Testis (tissue), 3 donors: ENCODE data around the gene TRIP10. TPM values are rescaled to one million over a fixed set of nuclear protein-coding genes. Genes with fewer than 3 reads are reported as not detected.
"Not testable (repeated sequence)": the region's sequence is repeated elsewhere in the genome, so short reads cannot be mapped to it uniquely, and the experiment has no call there.

Experiments
- DNase-seq: peaks from one replicate; pipeline ENCODE4 v3.0.0-alpha.2; 2019
- H3K27ac ChIP-seq, 2 donors: fragments of 200-600 bp; sonication (generic); one replicate each; pipeline ENCODE4 v1.5.1; 2019
- H3K27me3 ChIP-seq: fragments of 200-600 bp; sonication (generic); one replicate; pipeline ENCODE4 v1.5.1; 2019
- H3K36me3 ChIP-seq: fragments of 200-600 bp; sonication (generic); one replicate; pipeline ENCODE4 v1.5.1; 2017; ENCODE audit warnings: low read depth; ENCODE audit errors: missing control alignments
- H3K4me1 ChIP-seq: fragments of 200-600 bp; sonication (generic); one replicate; pipeline ENCODE4 v1.5.1; 2019
- H3K4me3 ChIP-seq, 2 donors: fragments of 200-600 bp; sonication (generic); one replicate each; pipeline ENCODE4 v1.5.1; 2017 to 2019
- H3K9me3 ChIP-seq: fragments of 200-600 bp; sonication (generic); one replicate; pipeline ENCODE4 v1.5.1; 2017
- CTCF ChIP-seq, 3 experiments: fragments of 450-650 bp in 2 of 3; fragments of 200-600 bp in 1 of 3; sonication (generic) in 1 of 3; IDR thresholded peaks; one replicate each; pipeline ENCODE4 v1.5.1; 2016 to 2019; ENCODE audit warnings: antibody characterized with exemption in 3 of 3, mild to moderate bottlenecking in 2 of 3, moderate library complexity in 1 of 3
- POLR2A ChIP-seq: fragments of 450-650 bp; IDR thresholded peaks from one replicate; pipeline ENCODE4 v1.6.1; 2017; ENCODE audit warnings: antibody characterized with exemption, mild to moderate bottlenecking, moderate library complexity
- WGBS, 2 donors: methylation state at CpG; one replicate each; pipeline ENCODE4 v1.1.5; 2018; 5-methylcytosine and 5-hydroxymethylcytosine counted together
- intact Hi-C: fragments of 100-400 bp; cut with DNase I; formaldehyde crosslinking; loops from one replicate; pipeline ENCODE4 v1.15.1; 2023; ENCODE audit warnings: low total_unique reads
- polyA plus RNA-seq: library from polyadenylated mRNA; stranded (reverse); fragments of 350-450 nt; fragmentation: Illumina TruSeq; extraction: RNeasy Lipid Tissue Mini Kit (QIAGEN cat#74804); gene quantifications from one replicate; pipeline ENCODE4 v1.2.3, GENCODE V29; 2014; ENCODE audit warnings: low read depth, low replicate concordance; ENCODE audit not compliant: insufficient read depth
- total RNA-seq, 2 donors: library from RNA; depleted of rRNA; stranded (reverse); fragments of >200 nt; gene quantifications; one replicate each; pipeline ENCODE4 v1.2.3, GENCODE V29; 2016

The TRIP10 gene
- total and polyA plus RNA-seq, 3 donors from 2014 or later = 60.4 to 65.8 (median 62.7) TPM

- Histone ChIP-seq H3K27ac (no peak overlapping the region), H3K4me3 (peak overlapping the region in 1 of 2 donors; percentile 21), H3K36me3 (no peaks in the 10 kb centered on the region), H3K4me1 (no peaks in the 10 kb centered on the region), H3K9me3 (no peaks in the 10 kb centered on the region), H3K27me3 (no peaks in the 10 kb centered on the region)
- intact Hi-C loops = no loop called here
- WGBS, 2 donors = 62 to 69% methylated on average over 14 to 27 of the region's 44 CpGs
- TF ChIP-seq CTCF (IDR thresholded peaks at IDR 0.05) = no peak
- no peak for TF ChIP-seq POLR2A
- no peak for DNase-seq
Measured at GRCh38 chr19:6707011-6707657, 32.3 kb upstream of the TRIP10 start.

GRCh38 chr19:6707658-6708018 is 31.8 kb upstream of the TRIP10 start:
- TF ChIP-seq CTCF (IDR thresholded peaks at IDR 0.05) = no peak
- TF ChIP-seq POLR2A = no peak
- no peak overlapping the region for H3K4me3 ChIP-seq
- H3K9me3 ChIP-seq = no peaks in the 10 kb centered on the region
- no peaks in the 10 kb centered on the region for H3K4me1 ChIP-seq
- H3K27ac ChIP-seq = no peak overlapping the region
- intact Hi-C loops = no loop called here
- H3K36me3 ChIP-seq = no peaks in the 10 kb centered on the region
- H3K27me3 ChIP-seq = no peaks in the 10 kb centered on the region
- no peak for DNase-seq
- 49 to 67% methylated on average over 5 to 16 of the region's 16 CpGs for WGBS, 2 donors

GRCh38 chr19:6708346-6708745 is 31.1 kb upstream of the TRIP10 start:
- TF ChIP-seq CTCF (IDR thresholded peaks at IDR 0.05) = no peak
- no peak for TF ChIP-seq POLR2A
- no peaks in the 10 kb centered on the region for H3K9me3 ChIP-seq
- H3K27me3 ChIP-seq = no peaks in the 10 kb centered on the region
- H3K36me3 ChIP-seq = no peaks in the 10 kb centered on the region
- WGBS, 2 donors = 85 to 94% methylated on average over 3 of the region's 3 CpGs
- intact Hi-C loops = no loop called here
- H3K27ac ChIP-seq = no peak overlapping the region
- no peak overlapping the region for H3K4me3 ChIP-seq
- no peak for DNase-seq
- H3K4me1 ChIP-seq = no peaks in the 10 kb centered on the region

GRCh38 chr19:6708913-6709312 is 30.6 kb upstream of the TRIP10 start:
- H3K9me3 ChIP-seq, H3K27me3 ChIP-seq, H3K27ac ChIP-seq, H3K4me3 ChIP-seq, H3K4me1 ChIP-seq, H3K36me3 ChIP-seq, intact Hi-C loops, DNase-seq: not testable (repeated sequence)
- WGBS, 2 donors = 86 to 91% methylated on average over 12 of the region's 12 CpGs

GRCh38 chr19:6709549-6709948 is 29.9 kb upstream of the TRIP10 start:
- intact Hi-C loops = no loop called here
- H3K4me3 ChIP-seq = no peak overlapping the region
- H3K9me3 ChIP-seq = no peaks in the 10 kb centered on the region
- TF ChIP-seq POLR2A (no peak), CTCF (IDR thresholded peaks at IDR 0.05) (no peak)
- no peak overlapping the region for H3K27ac ChIP-seq
- 51 to 57% methylated on average over 14 of the region's 14 CpGs for WGBS, 2 donors
- no peaks in the 10 kb centered on the region for H3K36me3 ChIP-seq
- DNase-seq = no peak
- no peaks in the 10 kb centered on the region for H3K27me3 ChIP-seq
- no peaks in the 10 kb centered on the region for H3K4me1 ChIP-seq
